ENCODE results near the gene PYGM.

Gene PYGM

DNA sequence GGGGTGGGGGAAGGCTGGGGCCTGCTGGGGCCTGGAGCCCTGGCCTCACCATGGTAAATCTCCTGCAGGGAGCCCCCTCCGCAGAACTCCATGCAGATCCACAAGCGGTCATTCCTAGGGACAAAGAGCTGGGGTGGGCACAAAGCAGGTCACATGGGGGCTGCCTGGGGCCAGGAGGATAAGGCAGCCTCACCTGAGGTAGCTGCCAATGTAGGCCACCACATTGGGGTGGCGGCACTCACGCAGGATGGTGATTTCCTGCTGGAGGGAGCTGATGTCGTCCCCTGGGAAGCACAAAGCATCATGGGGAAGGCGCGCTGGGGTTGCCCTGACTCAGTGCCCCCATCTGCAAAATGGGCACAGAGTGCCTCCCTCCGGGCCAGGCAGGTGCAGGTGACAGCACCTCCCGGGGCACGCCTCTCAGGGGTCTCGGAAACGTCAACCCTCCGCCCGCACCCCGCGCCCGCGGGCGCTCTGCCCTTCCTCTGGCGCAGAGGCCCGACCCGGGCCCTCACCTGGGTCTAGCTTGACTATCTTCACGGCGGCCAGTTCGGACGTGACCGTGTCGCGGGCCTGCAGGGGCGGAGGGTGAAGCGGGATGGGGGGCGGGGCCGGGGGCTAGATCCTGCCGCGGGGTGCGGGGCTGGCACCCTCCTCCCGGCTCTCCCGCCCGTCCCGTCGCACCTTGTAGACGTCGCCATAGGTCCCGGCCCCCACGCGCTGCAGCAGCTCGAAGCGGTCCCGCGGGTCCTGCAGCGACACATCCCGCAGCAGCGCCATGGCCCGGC, 42.8 kb upstream of the PYGM start:
- Histone ChIP-seq H3K27me3 (no peaks in the 10 kb centered on the region), H3K4me3 (ENCODE audit: low read depth, low read length) (no peak overlapping the region; the same call in 1 of the 2 replicates), H3K4me1 (no peaks in the 10 kb centered on the region), H3K36me3 (no peaks in the 10 kb centered on the region), H3K9me3 (no peaks in the 10 kb centered on the region)
- TF ChIP-seq, protein P1, sequence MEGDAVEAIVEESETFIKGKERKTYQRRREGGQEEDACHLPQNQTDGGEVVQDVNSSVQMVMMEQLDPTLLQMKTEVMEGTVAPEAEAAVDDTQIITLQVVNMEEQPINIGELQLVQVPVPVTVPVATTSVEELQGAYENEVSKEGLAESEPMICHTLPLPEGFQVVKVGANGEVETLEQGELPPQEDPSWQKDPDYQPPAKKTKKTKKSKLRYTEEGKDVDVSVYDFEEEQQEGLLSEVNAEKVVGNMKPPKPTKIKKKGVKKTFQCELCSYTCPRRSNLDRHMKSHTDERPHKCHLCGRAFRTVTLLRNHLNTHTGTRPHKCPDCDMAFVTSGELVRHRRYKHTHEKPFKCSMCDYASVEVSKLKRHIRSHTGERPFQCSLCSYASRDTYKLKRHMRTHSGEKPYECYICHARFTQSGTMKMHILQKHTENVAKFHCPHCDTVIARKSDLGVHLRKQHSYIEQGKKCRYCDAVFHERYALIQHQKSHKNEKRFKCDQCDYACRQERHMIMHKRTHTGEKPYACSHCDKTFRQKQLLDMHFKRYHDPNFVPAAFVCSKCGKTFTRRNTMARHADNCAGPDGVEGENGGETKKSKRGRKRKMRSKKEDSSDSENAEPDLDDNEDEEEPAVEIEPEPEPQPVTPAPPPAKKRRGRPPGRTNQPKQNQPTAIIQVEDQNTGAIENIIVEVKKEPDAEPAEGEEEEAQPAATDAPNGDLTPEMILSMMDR (IDR thresholded peaks at IDR 0.05; ENCODE audit: low read depth, low read length) = no peak
- DNase-seq = no peak

DNA sequence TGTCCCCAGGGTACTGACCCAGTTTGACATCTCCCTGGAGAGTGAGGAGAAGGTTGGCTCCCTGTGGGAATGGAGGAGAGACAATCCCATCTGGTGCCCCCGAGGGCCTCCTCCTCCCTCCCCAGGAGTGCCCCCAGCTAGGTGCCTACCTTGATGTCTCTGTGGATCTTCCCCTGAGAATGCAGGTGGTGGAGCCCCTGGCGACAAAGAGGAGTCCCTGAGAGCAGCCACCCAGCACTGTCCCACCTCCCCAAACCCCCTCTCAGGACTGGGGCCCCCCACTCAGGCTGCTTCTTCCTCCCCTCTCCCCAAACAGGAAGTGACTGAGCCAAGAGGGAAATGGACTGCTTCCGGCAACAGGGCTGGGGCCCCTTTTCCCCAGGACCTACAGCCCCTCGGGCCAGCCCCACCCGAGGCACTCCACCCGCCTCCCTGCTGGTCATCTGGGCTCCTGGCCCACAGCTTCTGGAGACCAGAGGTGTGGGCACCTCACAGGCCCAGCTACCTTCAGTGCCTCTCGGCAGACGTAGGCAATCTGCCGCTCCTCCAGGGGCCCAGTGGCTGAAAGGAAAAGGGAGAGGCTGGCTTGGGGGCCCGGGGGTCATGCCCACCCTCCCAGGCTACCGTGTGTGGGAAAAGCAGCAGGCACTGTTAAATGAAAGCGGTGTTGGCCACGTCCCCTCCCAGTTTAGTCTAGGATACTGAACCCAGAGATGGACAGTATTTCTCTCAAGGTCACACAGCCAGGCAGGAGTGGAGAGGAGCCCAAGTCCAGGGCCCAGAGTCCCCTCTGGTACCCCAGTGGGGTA, 42.0 kb upstream of the PYGM start:
- no peaks in the 10 kb centered on the region for H3K36me3 ChIP-seq
- H3K4me1 ChIP-seq = no peaks in the 10 kb centered on the region
- H3K27me3 ChIP-seq = no peaks in the 10 kb centered on the region
- H3K4me3 ChIP-seq (ENCODE audit: low read depth, low read length) = no peak overlapping the region
- TF ChIP-seq, protein P1 (IDR thresholded peaks at IDR 0.05; ENCODE audit: low read depth, low read length) = no peak
- no peaks in the 10 kb centered on the region for H3K9me3 ChIP-seq
- no peak for DNase-seq

DNA sequence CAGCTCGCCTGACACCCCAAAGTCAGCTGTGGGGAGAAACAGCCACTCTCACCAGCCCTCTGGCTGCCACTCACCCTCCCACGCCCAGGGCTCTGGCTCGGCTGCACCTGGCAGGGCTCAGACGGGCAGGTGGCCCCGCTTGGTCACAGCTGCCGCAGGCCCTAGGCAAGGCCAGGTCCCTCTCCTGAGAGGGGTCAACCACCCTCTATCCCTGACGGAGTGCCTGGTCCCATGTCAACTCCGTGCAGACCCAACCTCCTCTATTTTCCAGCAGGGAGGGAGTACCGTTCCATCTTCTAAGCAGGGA, 41.3 kb upstream of the PYGM start:
- Histone ChIP-seq H3K36me3 (no peaks in the 10 kb centered on the region), H3K27me3 (no peaks in the 10 kb centered on the region), H3K4me1 (no peaks in the 10 kb centered on the region), H3K4me3 (ENCODE audit: low read depth, low read length) (no peak overlapping the region), H3K9me3 (no peaks in the 10 kb centered on the region)
- DNase-seq = no peak
- TF ChIP-seq, protein P1 (IDR thresholded peaks at IDR 0.05; ENCODE audit: low read depth, low read length) = no peak

DNA sequence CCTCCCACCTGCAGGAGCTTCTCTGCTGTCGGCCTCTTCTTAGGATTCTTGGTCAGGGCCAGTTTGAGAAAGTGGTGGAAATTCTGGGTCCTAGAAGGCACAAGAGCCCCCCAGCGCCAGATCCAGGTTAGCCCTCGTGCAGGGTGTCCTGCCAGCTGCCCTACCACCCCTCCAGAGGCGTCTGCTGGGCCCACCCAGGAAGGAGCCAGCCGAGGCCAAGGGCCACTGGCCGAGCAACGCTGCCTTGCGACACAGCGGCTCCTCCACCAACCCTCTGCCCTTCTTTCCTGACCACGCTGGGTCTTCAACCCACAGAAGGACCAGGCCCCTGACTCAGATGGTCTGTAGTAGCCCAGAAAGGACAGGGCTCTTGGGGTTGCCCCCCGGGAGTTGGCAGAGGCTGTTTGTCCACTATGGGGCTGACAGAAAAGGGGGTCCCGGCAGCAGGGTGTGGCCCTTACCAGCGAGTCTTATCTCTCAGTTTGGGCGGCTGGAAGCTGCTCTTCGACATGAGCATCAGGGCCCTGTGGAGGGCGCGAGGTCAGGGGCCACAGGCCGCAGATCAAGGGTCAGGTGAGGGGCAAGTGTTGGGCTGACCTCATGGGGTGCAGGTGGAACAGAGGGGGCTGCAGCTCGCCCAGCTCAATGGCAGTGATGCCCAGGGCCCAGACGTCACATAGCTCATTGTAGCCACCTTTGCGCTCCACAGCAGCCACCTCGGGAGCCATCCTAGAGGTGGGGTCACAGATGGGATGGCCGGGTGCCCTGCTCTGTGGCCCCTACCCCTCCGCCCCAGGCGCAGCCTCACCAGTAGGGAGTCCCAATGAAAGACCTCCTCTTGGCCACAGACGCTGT, 40.8 kb upstream of the PYGM start:
- Histone ChIP-seq H3K27me3 (no peaks in the 10 kb centered on the region), H3K4me3 (ENCODE audit: low read depth, low read length) (no peak overlapping the region), H3K36me3 (no peaks in the 10 kb centered on the region), H3K4me1 (no peaks in the 10 kb centered on the region), H3K9me3 (no peaks in the 10 kb centered on the region)
- DNase-seq = no peak
- TF ChIP-seq, protein P1 (IDR thresholded peaks at IDR 0.05; ENCODE audit: low read depth, low read length) = no peak

DNA sequence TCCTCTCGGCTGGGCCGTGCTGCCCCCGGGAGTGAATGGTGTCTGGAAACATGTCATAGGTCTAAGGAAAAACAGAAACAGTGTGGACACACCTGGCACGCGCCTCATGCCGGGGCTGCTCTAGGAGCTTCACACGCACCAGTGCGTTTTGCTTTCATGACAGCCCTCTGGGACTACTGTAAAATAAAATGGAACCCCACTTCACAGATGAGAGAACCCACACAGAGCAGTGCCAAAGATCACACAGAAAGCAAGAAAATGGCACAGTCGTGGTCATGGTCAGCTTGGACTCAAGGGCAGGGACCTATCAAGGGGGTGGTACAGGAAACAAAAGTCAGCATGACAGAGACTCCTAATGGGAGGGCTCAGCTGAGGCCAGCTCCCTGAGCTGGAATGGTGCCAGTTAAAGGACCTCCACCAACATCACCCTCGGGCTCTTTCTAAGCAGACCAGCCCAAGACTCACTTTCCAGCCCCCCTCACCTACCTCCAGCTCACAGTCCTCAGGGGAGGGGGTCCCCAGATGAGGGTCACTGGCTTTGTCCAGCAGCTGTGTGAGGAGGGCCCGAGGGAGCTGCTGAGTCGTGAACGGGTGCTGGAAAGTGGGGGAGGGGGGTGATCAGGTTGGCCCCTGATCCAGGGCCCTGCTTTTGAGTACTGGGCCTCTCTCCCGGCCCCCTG, 40.0 kb upstream of the PYGM start:
- H3K9me3 ChIP-seq = no peaks in the 10 kb centered on the region
- peak; percentile 35 for DNase-seq
- no peaks in the 10 kb centered on the region for H3K27me3 ChIP-seq
- no peaks in the 10 kb centered on the region for H3K4me1 ChIP-seq
- TF ChIP-seq, protein P1 (IDR thresholded peaks at IDR 0.05; ENCODE audit: low read depth, low read length) = no peak
- H3K36me3 ChIP-seq = no peaks in the 10 kb centered on the region
- H3K4me3 ChIP-seq (ENCODE audit: low read depth, low read length) = no peak overlapping the region
